KOPT-K1 (cell line): Measurements from ENCODE around the gene AGPAT3.

Experiments
- H3K27ac ChIP-seq: fragments of 200-600 bp; sonication (generic); 2 replicates; pipeline ENCODE4 v1.5.1; 2016; ENCODE audit warnings: antibody characterized with exemption, mild to moderate bottlenecking, low read depth, low read length; ENCODE audit not compliant: poor library complexity, severe bottlenecking
- H3K36me3 ChIP-seq: fragments of 200-600 bp; sonication (generic); 2 replicates; pipeline ENCODE4 v1.5.1; 2017; ENCODE audit warnings: antibody characterized with exemption, mild to moderate bottlenecking, low read length, moderate library complexity; ENCODE audit not compliant: insufficient read depth
- H3K9me3 ChIP-seq: fragments of 200-600 bp; sonication (generic); 2 replicates; pipeline ENCODE4 v1.5.1; 2017; ENCODE audit warnings: antibody characterized with exemption, low read length, mild to moderate bottlenecking; ENCODE audit not compliant: insufficient read depth, poor library complexity, severe bottlenecking

Gene AGPAT3

DNA sequence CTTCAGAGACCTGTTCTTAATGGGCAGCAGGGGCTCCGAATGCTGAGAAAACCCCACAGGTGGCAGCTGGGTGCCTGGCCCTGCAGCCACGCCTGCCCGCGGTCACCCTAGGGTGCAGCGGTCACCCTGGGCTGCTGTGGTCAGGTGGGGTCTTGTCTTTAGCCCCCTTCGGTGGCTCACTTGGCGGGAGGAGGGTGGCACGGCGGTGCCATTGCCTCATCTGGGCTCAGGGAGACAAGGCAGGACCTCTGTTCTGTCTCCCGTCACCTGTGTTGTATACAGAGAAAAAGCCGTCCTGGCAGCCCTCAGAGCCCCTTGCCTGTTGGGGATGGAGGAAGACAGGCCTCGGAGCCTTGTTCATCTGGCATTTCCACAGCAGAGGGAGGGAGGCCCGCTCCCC is 77.6 kb downstream of the AGPAT3 start:
- no peak overlapping the region for H3K27ac ChIP-seq
- H3K36me3 ChIP-seq: 0 out of 2 replicates have a peak, but pooled peaks cover under 1% of the 10 kb centered on the region
- H3K9me3 ChIP-seq: no peaks in the 10 kb centered on the region

DNA sequence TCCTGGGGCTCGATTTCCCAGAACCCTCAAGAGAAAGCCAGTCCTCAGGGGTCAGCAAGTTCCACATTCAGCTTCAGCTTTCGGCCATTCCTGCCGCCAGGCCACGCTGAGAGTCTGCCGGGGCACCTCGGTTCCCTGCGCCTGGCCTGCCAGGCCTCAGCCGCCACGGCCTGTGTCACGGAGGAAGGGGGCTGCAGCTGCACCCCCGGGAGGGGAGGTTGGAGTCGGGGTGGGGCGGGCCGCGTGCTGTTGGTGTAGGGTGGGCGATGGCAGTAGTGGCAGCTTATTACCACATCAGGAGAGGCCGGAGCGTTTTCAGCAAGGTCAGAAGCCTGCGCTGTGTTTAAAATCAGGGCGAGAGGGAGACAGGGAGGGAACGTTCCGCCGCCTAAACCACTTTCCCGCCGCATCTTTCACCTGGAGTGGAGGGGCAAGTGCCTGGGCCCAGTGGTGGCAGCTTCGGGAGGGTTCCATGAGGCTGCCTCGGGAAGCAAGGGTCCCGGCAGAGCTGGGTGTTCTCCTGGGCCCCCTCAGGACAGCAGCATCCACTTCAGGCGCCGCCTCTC is 78.6 kb downstream of the AGPAT3 start:
- Histone ChIP-seq H3K9me3 (peaks cover 10% of the 10 kb centered on the region), H3K27ac (no peak overlapping the region), H3K36me3 (peaks cover 7% of the 10 kb centered on the region; the same call in 1 of the 2 replicates)

DNA sequence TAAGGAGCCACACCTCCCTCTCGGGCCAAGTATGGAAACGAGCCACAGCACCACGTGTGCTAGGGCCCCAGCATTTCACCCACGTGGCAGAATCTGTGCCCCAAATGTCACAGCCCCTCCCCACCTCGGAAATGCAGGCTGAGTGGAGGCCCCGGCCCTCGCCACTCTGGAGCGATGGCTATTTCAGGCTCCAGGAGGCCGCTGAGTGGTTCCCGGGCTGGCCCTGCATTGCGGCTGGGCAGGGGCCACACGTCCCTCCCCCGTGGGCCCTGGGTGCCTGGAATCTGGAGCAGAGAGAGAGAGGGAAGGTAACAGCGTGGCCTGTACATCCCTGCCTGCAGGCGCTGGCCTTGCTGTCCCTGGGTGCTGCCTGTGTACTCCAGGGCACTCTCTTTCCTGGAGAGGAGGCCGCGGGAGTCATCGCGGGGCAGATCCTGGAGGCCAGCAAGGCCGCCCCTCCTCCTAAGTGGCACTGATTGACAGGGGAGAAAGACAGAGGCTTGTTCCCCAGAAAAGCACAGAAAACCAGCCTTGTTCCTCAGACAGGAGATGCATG is 79.1 kb downstream of the AGPAT3 start:
- peaks cover 15% of the 10 kb centered on the region for H3K9me3 ChIP-seq
- H3K36me3 ChIP-seq: peaks cover 7% of the 10 kb centered on the region; the same call in 1 of the 2 replicates
- H3K27ac ChIP-seq: no peak overlapping the region

DNA sequence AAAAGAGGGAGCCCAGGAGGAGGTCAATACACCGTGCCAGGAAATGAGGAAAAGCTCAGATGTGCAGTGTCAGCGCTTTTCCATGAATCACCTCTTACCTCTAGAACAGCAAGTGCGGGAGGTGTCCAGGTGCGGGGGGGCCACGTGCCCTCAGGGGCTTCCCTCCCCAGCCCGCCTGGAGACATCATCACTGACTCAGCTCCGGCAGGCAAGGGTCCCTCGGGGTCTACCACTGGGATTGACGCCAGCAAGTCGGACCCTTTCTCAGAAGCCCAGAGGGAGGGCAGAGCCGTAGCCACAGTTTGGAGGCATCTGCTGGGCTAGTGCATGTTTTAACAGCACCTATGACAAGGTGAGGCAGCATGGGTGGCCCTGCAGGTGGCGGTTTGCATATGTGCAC is 79.7 kb downstream of the AGPAT3 start:
- Histone ChIP-seq H3K27ac (no peak overlapping the region), H3K36me3 (peaks cover 7% of the 10 kb centered on the region; the same call in 1 of the 2 replicates), H3K9me3 (peaks cover 20% of the 10 kb centered on the region)

DNA sequence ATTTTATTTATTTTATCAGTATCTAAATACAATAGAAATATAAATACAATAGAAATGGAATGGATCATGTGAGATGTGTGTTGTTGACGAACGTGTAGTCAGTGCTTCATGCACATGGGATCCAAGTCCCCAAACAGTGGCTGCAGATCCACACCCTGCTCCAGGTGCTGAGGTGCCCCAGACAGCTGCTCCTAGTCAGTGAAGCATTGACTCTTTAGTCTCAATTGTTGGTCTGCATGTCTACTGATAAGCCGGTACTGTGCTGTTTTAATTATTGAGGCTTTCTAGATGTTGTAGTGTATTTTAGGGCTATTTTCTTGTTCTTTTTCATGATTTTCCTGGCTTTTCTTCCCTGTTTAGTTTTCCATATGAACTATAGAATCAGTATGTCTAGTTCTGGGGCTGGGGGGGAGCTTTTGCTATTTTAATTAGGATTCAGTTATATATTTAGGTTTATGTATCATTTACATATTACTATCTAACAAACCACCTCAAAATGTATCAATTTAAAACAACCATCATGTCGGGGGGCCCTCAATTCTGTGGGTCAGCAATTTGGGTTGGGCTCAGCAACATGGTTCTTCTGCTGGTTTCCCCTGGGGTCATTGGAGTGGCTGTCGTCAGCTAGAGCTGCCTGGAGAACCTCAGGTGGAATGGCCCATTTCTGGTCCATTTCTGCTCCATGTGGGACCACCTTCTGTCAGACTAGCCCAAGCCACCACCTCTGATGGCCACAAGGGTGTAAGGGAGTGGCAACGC is 83.9 kb downstream of the AGPAT3 start:
- peak overlapping the region; percentile 42 for H3K27ac ChIP-seq
- H3K9me3 ChIP-seq: peaks cover 20% of the 10 kb centered on the region
- H3K36me3 ChIP-seq: peaks cover 7% of the 10 kb centered on the region; the same call in 1 of the 2 replicates

DNA sequence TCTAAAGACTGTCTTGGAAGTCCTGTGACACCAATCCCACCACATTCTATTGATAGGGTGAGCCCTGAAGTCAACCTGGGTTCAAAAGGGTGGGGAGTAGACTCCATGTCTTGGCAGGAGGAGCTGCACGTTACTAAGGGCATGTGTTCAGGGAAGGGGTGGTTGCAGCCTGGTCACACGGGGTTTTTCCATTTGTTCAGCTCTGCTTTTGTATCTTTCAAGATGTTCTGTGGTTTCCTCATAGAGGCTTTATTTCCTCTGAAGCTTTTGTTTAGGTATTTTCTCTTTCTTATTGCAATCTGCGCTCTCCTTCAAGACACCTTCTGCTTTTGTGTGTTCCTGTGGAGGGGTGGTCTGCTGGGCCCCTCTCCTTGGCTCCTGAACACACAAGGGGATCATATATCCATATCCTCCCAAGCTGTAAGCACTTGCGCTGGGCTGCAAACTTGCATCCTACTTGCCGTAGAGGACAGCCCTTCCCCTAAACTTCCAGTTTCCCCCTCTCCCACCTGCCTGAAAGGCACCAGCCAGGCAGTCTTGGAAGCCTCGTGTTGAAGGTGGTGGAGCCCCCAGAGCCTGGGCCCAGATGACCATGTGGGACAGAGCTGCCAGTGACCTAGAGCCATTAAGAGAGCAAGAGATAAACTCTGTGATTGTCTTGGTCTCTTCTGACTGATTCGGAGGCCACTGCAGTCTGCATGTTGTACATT is 84.6 kb downstream of the AGPAT3 start:
- H3K27ac ChIP-seq: peak overlapping the region; percentile 42
- peaks cover 20% of the 10 kb centered on the region for H3K9me3 ChIP-seq
- H3K36me3 ChIP-seq: peaks cover 7% of the 10 kb centered on the region; the same call in 1 of the 2 replicates

DNA sequence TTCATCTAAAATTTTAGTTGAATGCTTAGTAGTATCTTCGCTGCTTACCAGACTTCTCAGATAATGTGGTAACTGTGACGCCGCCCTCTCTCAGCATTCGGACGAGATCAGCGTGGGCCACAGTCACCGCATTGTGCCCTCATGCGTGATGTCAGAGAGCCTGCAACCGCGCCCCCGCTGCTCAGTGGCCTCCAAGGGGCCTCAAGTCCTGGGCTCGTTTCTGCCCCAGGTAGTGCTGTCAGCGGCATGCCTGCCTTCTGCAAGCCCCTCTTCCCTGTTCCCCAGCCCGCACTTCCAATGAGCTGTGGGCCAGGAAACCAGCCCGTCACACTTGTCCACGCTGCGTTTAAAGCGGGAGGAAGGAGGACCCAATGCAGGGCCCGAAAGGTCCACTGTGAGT is 85.5 kb downstream of the AGPAT3 start:
- Histone ChIP-seq H3K36me3 (peaks cover 7% of the 10 kb centered on the region; the same call in 1 of the 2 replicates), H3K9me3 (peaks cover 20% of the 10 kb centered on the region)

DNA sequence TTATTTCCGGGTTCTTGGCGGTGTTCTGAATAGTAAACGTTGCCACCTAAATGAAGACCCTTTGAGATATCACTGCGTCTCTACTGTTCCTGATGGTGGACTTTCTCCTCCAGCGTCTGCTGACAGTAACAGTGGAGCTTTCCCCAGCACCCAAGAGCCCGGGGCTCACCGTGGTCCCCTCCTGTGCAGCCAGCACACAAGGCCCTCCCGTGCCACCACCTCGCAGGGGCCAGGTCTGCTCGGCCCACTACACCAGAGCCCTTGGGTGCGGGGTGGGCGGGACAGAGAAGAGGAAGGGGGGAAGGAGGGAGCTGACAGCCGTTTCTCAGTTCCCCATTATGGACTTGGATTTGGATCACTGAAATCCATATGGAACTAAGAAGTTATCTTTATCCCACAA is 85.9 kb downstream of the AGPAT3 start:
- H3K9me3 ChIP-seq: peaks cover 20% of the 10 kb centered on the region
- peaks cover 7% of the 10 kb centered on the region; the same call in 1 of the 2 replicates for H3K36me3 ChIP-seq
- no peak overlapping the region for H3K27ac ChIP-seq

More for the DNA sequence above, 85.5 kb downstream of the AGPAT3 start:
- H3K27ac ChIP-seq: no peak overlapping the region

DNA sequence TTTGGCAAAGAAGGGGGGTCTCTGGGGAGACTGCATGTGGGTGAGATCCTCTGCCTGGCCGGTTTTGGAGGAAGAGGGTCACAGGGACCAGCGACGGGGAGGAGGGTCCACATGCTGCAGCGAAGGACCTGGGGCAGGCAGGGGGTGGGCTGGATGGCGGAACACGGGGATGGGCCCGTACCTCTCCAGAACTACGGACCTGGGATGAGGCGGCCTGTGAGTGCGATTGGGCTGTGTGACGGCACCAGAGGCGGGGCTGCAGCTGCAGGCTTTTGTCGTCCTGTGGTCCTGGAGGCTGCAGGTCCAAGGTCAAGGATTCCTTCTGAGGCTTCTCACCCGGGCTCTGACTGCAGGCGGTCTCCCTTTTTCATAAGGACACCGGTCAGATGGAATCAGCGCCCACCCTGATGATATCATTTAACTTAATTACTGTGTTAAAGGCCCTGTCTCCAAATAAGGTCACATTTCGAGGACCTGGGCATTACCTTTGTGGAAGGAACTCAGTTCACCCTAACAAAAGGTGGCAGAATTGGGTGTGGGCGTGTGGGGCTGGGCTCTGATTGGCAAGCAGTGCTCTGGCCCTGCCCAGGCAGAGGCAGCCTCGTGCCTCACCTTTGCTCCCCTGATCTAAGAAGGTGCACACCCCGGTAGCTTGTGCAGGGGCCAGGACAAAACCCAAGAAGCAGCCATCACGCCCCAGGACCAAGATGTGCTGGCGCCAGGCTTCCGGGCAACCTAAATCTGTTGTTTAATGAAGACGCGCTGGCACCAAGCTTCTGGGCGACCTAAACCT is 87.1 kb downstream of the AGPAT3 start:
- Histone ChIP-seq H3K9me3 (peaks cover 20% of the 10 kb centered on the region), H3K27ac (no peak overlapping the region), H3K36me3 (peaks cover 7% of the 10 kb centered on the region; the same call in 1 of the 2 replicates)

DNA sequence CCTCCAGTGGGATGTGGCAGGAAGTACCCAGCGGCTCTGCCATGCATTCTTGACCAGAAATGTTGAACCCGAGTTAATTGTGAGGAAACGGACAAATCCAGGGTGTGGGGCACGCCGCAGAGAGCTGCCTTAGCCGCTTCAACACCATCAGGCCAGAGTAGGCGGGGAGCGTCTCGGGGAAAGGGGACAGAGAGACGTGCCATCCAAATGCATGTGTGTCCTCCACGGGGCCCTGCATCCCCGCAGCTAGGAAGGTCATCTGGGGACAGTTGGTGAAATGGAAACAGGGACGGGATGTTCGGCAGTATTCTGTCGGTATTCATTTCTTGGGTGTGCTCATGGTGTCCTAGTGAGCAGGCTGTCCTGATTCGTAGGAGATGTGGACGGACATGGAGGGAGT is 88.0 kb downstream of the AGPAT3 start:
- H3K27ac ChIP-seq: no peak overlapping the region
- H3K9me3 ChIP-seq: peaks cover 16% of the 10 kb centered on the region
- H3K36me3 ChIP-seq: peaks cover 3% of the 10 kb centered on the region; the same call in 1 of the 2 replicates

DNA sequence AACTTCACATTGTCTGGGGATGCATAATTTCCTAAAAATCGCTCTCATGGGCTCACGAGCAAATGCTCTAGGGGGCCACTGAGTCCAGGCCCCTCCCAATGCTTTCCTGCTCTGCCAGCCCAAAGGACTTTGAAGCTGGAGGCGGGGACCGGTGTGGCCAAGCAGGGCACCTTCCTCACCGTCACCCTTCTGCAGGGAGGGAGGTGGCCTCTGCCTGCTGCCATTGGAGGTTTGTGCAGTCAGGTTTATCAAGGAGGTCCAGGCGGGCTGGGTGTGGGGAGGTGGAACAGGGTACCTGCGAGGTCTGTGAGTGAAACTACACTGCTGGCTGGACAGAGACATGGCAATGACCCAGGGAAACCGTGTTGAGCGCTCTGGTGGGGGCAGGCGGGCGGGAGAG is 89.0 kb downstream of the AGPAT3 start:
- Histone ChIP-seq H3K9me3 (peaks cover 6% of the 10 kb centered on the region), H3K27ac (no peak overlapping the region), H3K36me3 (no peaks in the 10 kb centered on the region; the same call in 1 of the 2 replicates)

DNA sequence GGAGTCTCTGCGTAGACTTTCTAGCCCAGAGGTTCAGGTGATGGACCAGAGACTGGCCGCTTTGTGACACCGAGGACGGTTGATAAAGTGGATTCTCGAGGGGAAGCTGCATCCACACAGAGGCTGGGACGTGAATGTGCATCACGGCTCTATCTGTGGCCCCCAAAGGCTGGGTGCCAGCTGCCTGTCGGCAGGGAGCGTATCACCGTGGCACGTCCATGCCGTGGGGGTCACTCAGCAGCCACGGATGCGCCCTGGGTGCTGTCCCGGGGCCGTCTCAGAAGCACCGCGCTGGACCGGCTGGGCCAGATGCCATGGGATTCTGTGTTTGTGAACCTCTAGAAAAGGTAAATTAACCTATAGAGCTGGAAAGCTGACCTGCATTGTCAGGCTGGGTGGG is 89.9 kb downstream of the AGPAT3 start:
- Histone ChIP-seq H3K27ac (no peak overlapping the region), H3K9me3 (no peaks in the 10 kb centered on the region), H3K36me3 (peaks cover 5% of the 10 kb centered on the region; the same call in 1 of the 2 replicates)

DNA sequence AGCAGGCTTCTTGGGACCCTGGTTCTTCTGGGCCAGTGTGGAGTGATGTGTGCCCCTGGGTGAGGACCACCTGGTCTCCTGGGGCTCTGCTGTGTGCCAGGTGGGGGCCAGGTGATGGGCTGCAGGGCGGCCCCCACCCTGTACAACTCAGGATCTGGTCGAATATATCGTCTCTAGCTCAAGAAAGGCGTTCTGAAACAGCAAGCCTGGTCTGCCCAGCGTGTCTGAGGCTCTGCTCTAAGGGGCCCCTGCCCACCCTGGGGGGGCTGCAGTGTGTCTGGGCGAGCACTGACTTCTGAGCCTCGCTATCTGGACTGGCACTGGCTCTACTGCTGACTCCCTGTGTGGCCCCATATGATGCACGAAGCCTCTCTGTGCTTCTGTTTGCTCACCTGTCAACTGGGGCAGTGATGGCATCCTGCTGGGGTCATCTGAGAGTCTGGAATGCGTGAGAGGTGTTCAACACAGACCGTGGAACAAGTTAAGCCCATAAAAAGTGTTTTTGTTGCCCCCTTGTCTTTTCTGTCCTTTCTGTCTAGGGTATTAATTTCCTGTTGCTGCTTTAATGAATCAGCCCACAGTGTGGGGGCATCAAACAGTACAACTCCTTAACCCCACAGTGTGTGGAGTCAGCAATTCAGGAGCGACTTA is 91.1 kb downstream of the AGPAT3 start:
- peaks cover 10% of the 10 kb centered on the region; the same call in 1 of the 2 replicates for H3K36me3 ChIP-seq
- H3K9me3 ChIP-seq: no peaks in the 10 kb centered on the region
- no peak overlapping the region for H3K27ac ChIP-seq

DNA sequence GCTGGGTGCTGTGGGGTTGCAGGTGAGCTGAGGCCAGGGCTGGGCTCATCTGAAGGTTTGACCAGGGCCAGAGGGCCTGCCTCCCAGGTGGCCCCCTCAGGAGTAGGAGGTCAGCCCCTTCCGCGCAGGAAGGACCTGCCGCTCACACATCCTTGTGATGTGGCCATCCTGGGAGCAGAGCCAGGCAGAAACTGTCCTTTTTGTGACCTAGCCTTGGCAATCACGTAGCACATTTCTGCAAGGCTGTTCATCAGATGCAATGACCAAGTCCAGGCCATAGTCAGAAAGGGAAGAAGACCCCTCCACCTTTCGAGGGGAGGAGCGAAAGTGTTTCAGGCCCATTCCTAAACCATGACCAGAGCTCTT is 91.6 kb downstream of the AGPAT3 start:
- no peak overlapping the region for H3K27ac ChIP-seq
- H3K36me3 ChIP-seq: peaks cover 13% of the 10 kb centered on the region; the same call in 1 of the 2 replicates
- no peaks in the 10 kb centered on the region for H3K9me3 ChIP-seq
